ENCODE measurements around the gene MCF2L2. TPM values are rescaled to one million over a fixed set of nuclear protein-coding genes. Genes with fewer than 3 reads are reported as not detected.

MCF2L2 gene
- total RNA-seq, 3 donors from 2014 or later (not counting 1 experiment from before 2014, with no cell fraction given) = 2.2 to 4.9 (median 2.7) TPM

GRCh38 chr3:183192650-183193300 lies 235.6 kb downstream of the MCF2L2 start:
- no peaks in the 10 kb centered on the region for H3K4me1 Mint-ChIP-seq
- H3K36me3 Mint-ChIP-seq = no peaks in the 10 kb centered on the region
- Histone ChIP-seq H3K27ac (ENCODE audit: low read length) (no peak overlapping the region), H3K4me1 (ENCODE audit: control insufficient read depth, insufficient read depth, low read length) (no peaks in the 10 kb centered on the region), H3K9me3 (ENCODE audit: control insufficient read depth, insufficient read depth, low read length) (no peaks in the 10 kb centered on the region), H3K27me3 (ENCODE audit: control insufficient read depth, insufficient read depth, low read length) (no peaks in the 10 kb centered on the region), H3K36me3 (ENCODE audit: control insufficient read depth, insufficient read depth, low read length) (no peaks in the 10 kb centered on the region), H3K4me3 (ENCODE audit: low read length) (no peak overlapping the region)
- no peak overlapping the region for H3K27ac Mint-ChIP-seq
- intact Hi-C loops (cut with micrococcal nuclease) = no loop called here
- no peak overlapping the region for H3K4me3 Mint-ChIP-seq
- no peak for ATAC-seq
- WGBS (ENCODE audit: insufficient coverage) = 97% methylated on average over 7 of the region's 7 CpGs
- TF ChIP-seq CTCF (IDR thresholded peaks at IDR 0.05) = no peak
- no peaks in the 10 kb centered on the region for H3K9me3 Mint-ChIP-seq
- DNase-seq = no peak
- peaks cover 0 to 4% of the 10 kb centered on the region in 2 donors for H3K27me3 Mint-ChIP-seq (ENCODE audit: low read depth in 2 of 2)

- Histone ChIP-seq H3K36me3 (ENCODE audit: control insufficient read depth, insufficient read depth, low read length) (no peaks in the 10 kb centered on the region), H3K9me3 (ENCODE audit: control insufficient read depth, insufficient read depth, low read length) (no peaks in the 10 kb centered on the region), H3K27me3 (ENCODE audit: control insufficient read depth, insufficient read depth, low read length) (no peaks in the 10 kb centered on the region), H3K4me1 (ENCODE audit: control insufficient read depth, insufficient read depth, low read length) (no peaks in the 10 kb centered on the region), H3K4me3 (ENCODE audit: low read length) (no peak overlapping the region), H3K27ac (ENCODE audit: low read length) (no peak overlapping the region)
- intact Hi-C loops (cut with micrococcal nuclease) = loop anchor here (5.0 kb wide), 1 partner anchor 67 kb away; no protein-coding TSS in a partner anchor
- Mint-ChIP-seq H3K27ac (no peak overlapping the region), H3K4me1 (no peaks in the 10 kb centered on the region), H3K36me3 (no peaks in the 10 kb centered on the region), H3K4me3 (no peak overlapping the region), H3K9me3 (no peaks in the 10 kb centered on the region), H3K27me3 (ENCODE audit: low read depth in 2 of 2) (peaks cover 0 to 4% of the 10 kb centered on the region in 2 donors)
- no peak for TF ChIP-seq CTCF (IDR thresholded peaks at IDR 0.05)
- WGBS (ENCODE audit: insufficient coverage) = 99% methylated on average over 4 of the region's 4 CpGs
- ATAC-seq (no peak), DNase-seq (no peak)
Measured at GRCh38 chr3:183189641-183190040, 238.8 kb downstream of the MCF2L2 start.

GRCh38 chr3:183188895-183189462 lies 239.4 kb downstream of the MCF2L2 start:
- Histone ChIP-seq H3K36me3 (ENCODE audit: control insufficient read depth, insufficient read depth, low read length) (no peaks in the 10 kb centered on the region), H3K4me3 (ENCODE audit: low read length) (no peak overlapping the region), H3K9me3 (ENCODE audit: control insufficient read depth, insufficient read depth, low read length) (no peaks in the 10 kb centered on the region), H3K27ac (ENCODE audit: low read length) (no peak overlapping the region), H3K4me1 (ENCODE audit: control insufficient read depth, insufficient read depth, low read length) (no peaks in the 10 kb centered on the region), H3K27me3 (ENCODE audit: control insufficient read depth, insufficient read depth, low read length) (no peaks in the 10 kb centered on the region)
- TF ChIP-seq CTCF (IDR thresholded peaks at IDR 0.05) = peak; percentile 25
- no peak overlapping the region for H3K4me3 Mint-ChIP-seq
- WGBS (ENCODE audit: insufficient coverage) = 84% methylated on average over 7 of the region's 7 CpGs
- no peaks in the 10 kb centered on the region for H3K36me3 Mint-ChIP-seq
- intact Hi-C loops (cut with micrococcal nuclease) = loop anchor here (5.0 kb wide), 1 partner anchor 67 kb away; no protein-coding TSS in a partner anchor
- H3K27me3 Mint-ChIP-seq (ENCODE audit: low read depth in 2 of 2) = peaks cover 0 to 3% of the 10 kb centered on the region in 2 donors
- no peaks in the 10 kb centered on the region for H3K9me3 Mint-ChIP-seq
- ATAC-seq (peak; percentile 49 to 61 (median 55)), DNase-seq (peak in 1 of 2 donors; percentile 46)
- no peaks in the 10 kb centered on the region for H3K4me1 Mint-ChIP-seq
- H3K27ac Mint-ChIP-seq = no peak overlapping the region

All from natural killer cell (primary cell).